Omental fat pad (tissue), 4 donors: ENCODE data around the gene IL32. TPM values are rescaled to one million over a fixed set of nuclear protein-coding genes. Genes with fewer than 3 reads are reported as not detected.
"Not testable (repeated sequence)": the region's sequence is repeated elsewhere in the genome, so short reads cannot be mapped to it uniquely, and the experiment has no call there.

Experiments
- ATAC-seq: fragments of 150-250 bp; one replicate; pipeline ENCODE4 v1.9.1; 2016; ENCODE audit warnings: mild to moderate bottlenecking, moderate library complexity; ENCODE audit not compliant: low FRiP score
- DNase-seq: peaks from one replicate; pipeline ENCODE4 v3.0.0-alpha.2; 2019; ENCODE audit warnings: low spot score
- CTCF ChIP-seq, 3 donors: fragments of 450-650 bp; IDR thresholded peaks; one replicate each; pipeline ENCODE4 v1.5.1; 2016 to 2017; ENCODE audit warnings: antibody characterized with exemption in 3 of 3, mild to moderate bottlenecking in 3 of 3, moderate library complexity in 2 of 3
- total RNA-seq, 4 donors: library from RNA; depleted of rRNA; stranded (reverse); fragments of >200 nt; gene quantifications; one replicate each; pipeline ENCODE4 v1.1.0, GENCODE V29; 2016

IL32 gene
- total RNA-seq, 4 donors from 2014 or later = 16.5 to 73.0 (median 25.6) TPM

GRCh38 chr16:3060339-3061127 lies 4.9 kb upstream of the IL32 start:
- DNase-seq (no peak), ATAC-seq (no peak)
- no peak for TF ChIP-seq CTCF (IDR thresholded peaks at IDR 0.05)

GRCh38 chr16:3062553-3062952 lies 2.9 kb upstream of the IL32 start:
- DNase-seq (no peak), ATAC-seq (no peak)
- no peak for TF ChIP-seq CTCF (IDR thresholded peaks at IDR 0.05)

GRCh38 chr16:3063625-3064386 lies 1.6 kb upstream of the IL32 start:
- no peak for TF ChIP-seq CTCF (IDR thresholded peaks at IDR 0.05)
- no peak for ATAC-seq

GRCh38 chr16:3065742-3066439 lies 451 bp downstream of the IL32 start:
- no peak for TF ChIP-seq CTCF (IDR thresholded peaks at IDR 0.05)
- DNase-seq (no peak), ATAC-seq (no peak)

More at GRCh38 chr16:3063625-3064386, 1.6 kb upstream of the IL32 start:
- no peak for DNase-seq

GRCh38 chr16:3066440-3066748 lies 954 bp downstream of the IL32 start:
- DNase-seq = no peak
- ATAC-seq = no peak
- TF ChIP-seq CTCF (IDR thresholded peaks at IDR 0.05) = no peak

- DNase-seq (no peak), ATAC-seq (no peak)
- TF ChIP-seq CTCF (IDR thresholded peaks at IDR 0.05) = no peak
These were observed 3.0 kb downstream of the IL32 start for GRCh38 chr16:3068487-3068886.

GRCh38 chr16:3069146-3069545 lies 3.7 kb downstream of the IL32 start:
- not testable (repeated sequence) for ATAC-seq, DNase-seq
